H9 (cell line): Measurements from ENCODE around the gene UBE2A. TPM values are rescaled to one million over a fixed set of nuclear protein-coding genes. Genes with fewer than 3 reads are reported as not detected.

Experiments
- DNase-seq: peaks from one replicate; pipeline ENCODE4 v3.0.0-alpha.2; 2017
- H2AFZ ChIP-seq: one replicate; pipeline ENCODE4 v1.6.1; 2013; ENCODE audit warnings: mild to moderate bottlenecking, low read length, control low read depth, moderate library complexity
- H2AK5ac ChIP-seq: 2 replicates; pipeline ENCODE4 v1.6.1; 2013; ENCODE audit warnings: low read length, control low read depth, mixed read lengths; ENCODE audit not compliant: insufficient read length
- H2BK120ac ChIP-seq: one replicate; pipeline ENCODE4 v1.6.1; 2013; ENCODE audit warnings: low read depth, mild to moderate bottlenecking, low read length, control low read depth, inconsistent platforms; ENCODE audit not compliant: poor library complexity, severe bottlenecking
- H2BK12ac ChIP-seq: 2 replicates; pipeline ENCODE4 v1.6.1; 2013; ENCODE audit warnings: low read length, control low read depth, mixed read lengths, low read depth; ENCODE audit not compliant: insufficient read length
- H2BK15ac ChIP-seq: 2 replicates; pipeline ENCODE4 v1.6.1; 2013; ENCODE audit warnings: low read depth, low read length, control low read depth
- H2BK20ac ChIP-seq: one replicate; pipeline ENCODE4 v1.6.1; 2013; ENCODE audit warnings: low read depth, mild to moderate bottlenecking, low read length, control low read depth, inconsistent platforms; ENCODE audit not compliant: poor library complexity, severe bottlenecking
- H2BK5ac ChIP-seq: 2 replicates; pipeline ENCODE4 v1.6.1; 2013; ENCODE audit warnings: low read length, control low read depth, mixed read lengths; ENCODE audit not compliant: insufficient read length
- H3K14ac ChIP-seq: 2 replicates; pipeline ENCODE4 v1.6.1; 2013; ENCODE audit warnings: low read length, control low read depth; ENCODE audit not compliant: insufficient read depth
- H3K18ac ChIP-seq: 2 replicates; pipeline ENCODE4 v1.6.1; 2013; ENCODE audit warnings: low read depth, mild to moderate bottlenecking, mixed read lengths, low read length, control low read depth; ENCODE audit not compliant: insufficient read length
- H3K23ac ChIP-seq: 2 replicates; pipeline ENCODE4 v1.6.1; 2013; ENCODE audit warnings: low read length, control low read depth, mixed read lengths, low read depth; ENCODE audit not compliant: insufficient read length
- H3K23me2 ChIP-seq: 2 replicates; pipeline ENCODE4 v1.6.1; 2013; ENCODE audit warnings: low read depth, mild to moderate bottlenecking, mixed read lengths, low read length, control low read depth; ENCODE audit not compliant: insufficient read length, poor library complexity, severe bottlenecking
- H3K27ac ChIP-seq: 2 replicates; pipeline ENCODE4 v1.5.1; 2013; ENCODE audit warnings: low read length, control low read depth, mixed read lengths, low read depth; ENCODE audit not compliant: insufficient read length
- H3K27me3 ChIP-seq: 2 replicates; pipeline ENCODE4 v1.6.1; 2013; ENCODE audit warnings: low read length, control low read depth, inconsistent platforms; ENCODE audit not compliant: insufficient read depth
- H3K4ac ChIP-seq: 2 replicates; pipeline ENCODE4 v1.6.1; 2013; ENCODE audit warnings: low read depth, mild to moderate bottlenecking, control low read depth, inconsistent platforms, low read length, moderate library complexity
- H3K4me1 ChIP-seq: 2 replicates; pipeline ENCODE4 v1.6.1; 2013; ENCODE audit warnings: low read length, control low read depth, inconsistent platforms; ENCODE audit not compliant: insufficient read depth
- H3K4me2 ChIP-seq: 2 replicates; pipeline ENCODE4 v1.6.1; 2013; ENCODE audit warnings: low read length, control low read depth, mixed read lengths; ENCODE audit not compliant: insufficient read length, insufficient read depth
- H3K56ac ChIP-seq: 2 replicates; pipeline ENCODE4 v1.6.1; 2013; ENCODE audit warnings: low read depth, mild to moderate bottlenecking, mixed read lengths, low read length, control low read depth; ENCODE audit not compliant: insufficient read length
- H3K79me1 ChIP-seq: 2 replicates; pipeline ENCODE4 v1.6.1; 2013; ENCODE audit warnings: low read depth, mild to moderate bottlenecking, moderate library complexity, low read length, control low read depth, inconsistent platforms; ENCODE audit not compliant: insufficient read depth, poor library complexity, severe bottlenecking
- H3K79me2 ChIP-seq: 2 replicates; pipeline ENCODE4 v1.6.1; 2013; ENCODE audit warnings: low read length, control low read depth, inconsistent platforms; ENCODE audit not compliant: insufficient read depth
- H3K9ac ChIP-seq: 2 replicates; pipeline ENCODE4 v1.6.1; 2013; ENCODE audit warnings: low read length, control low read depth, mixed read lengths; ENCODE audit not compliant: insufficient read length; ENCODE audit errors: extremely low read depth
- H3K9me3 ChIP-seq: one replicate; pipeline ENCODE4 v1.6.1; 2013; ENCODE audit warnings: low read depth, low read length, inconsistent platforms; ENCODE audit not compliant: control insufficient read depth
- H3T11ph ChIP-seq: one replicate; pipeline ENCODE4 v1.6.1; 2013; ENCODE audit warnings: mild to moderate bottlenecking, low read length, control low read depth, inconsistent platforms
- H4K20me1 ChIP-seq: one replicate; pipeline ENCODE4 v1.6.1; 2013; ENCODE audit not compliant: control insufficient read depth, insufficient read length, insufficient read depth
- H4K5ac ChIP-seq: 2 replicates; pipeline ENCODE4 v1.6.1; 2013; ENCODE audit warnings: low read depth, mild to moderate bottlenecking, mixed read lengths, low read length, control low read depth; ENCODE audit not compliant: insufficient read length
- H4K8ac ChIP-seq: replicated peaks from 2 replicates; pipeline ENCODE4 v1.6.1; 2013; ENCODE audit warnings: low read length, control low read depth, mixed read lengths, low read depth; ENCODE audit not compliant: insufficient read length
- H4K91ac ChIP-seq: 2 replicates; pipeline ENCODE4 v1.6.1; 2013; ENCODE audit warnings: low read depth, mild to moderate bottlenecking, moderate library complexity, mixed read lengths, low read length, control low read depth; ENCODE audit not compliant: insufficient read length
- H3K27ac Mint-ChIP-seq, 3 experiments: 2 replicates in 2 of 3; 3 replicates in 1 of 3; pipeline ENCODE4 v1.8.0; 2020 to 2021; ENCODE audit warnings: mixed read lengths in 3 of 3, mild to moderate bottlenecking in 1 of 3, moderate library complexity in 1 of 3
- H3K27me3 Mint-ChIP-seq: 2 replicates; pipeline ENCODE4 v1.8.0; 2021; ENCODE audit warnings: low read depth, mild to moderate bottlenecking, moderate library complexity, mixed read lengths
- H3K36me3 Mint-ChIP-seq, 3 experiments: 2 replicates in 2 of 3; 3 replicates in 1 of 3; pipeline ENCODE4 v1.8.0; 2020 to 2021; ENCODE audit warnings: low read depth in 3 of 3, mixed read lengths in 3 of 3; ENCODE audit not compliant: insufficient read depth in 1 of 3
- H3K4me1 Mint-ChIP-seq, 2 experiments: 2 replicates each; pipeline ENCODE4 v1.8.0; 2020; ENCODE audit warnings: mixed read lengths in 2 of 2
- H3K4me3 Mint-ChIP-seq, 2 experiments: 2 replicates in 1 of 2; 3 replicates in 1 of 2; pipeline ENCODE4 v1.8.0; 2020 to 2021; ENCODE audit warnings: mild to moderate bottlenecking in 2 of 2, mixed read lengths in 2 of 2, moderate library complexity in 1 of 2
- H3K9me3 Mint-ChIP-seq, 2 experiments: 2 replicates in 1 of 2; 3 replicates in 1 of 2; pipeline ENCODE4 v1.8.0; 2020; ENCODE audit warnings: mild to moderate bottlenecking in 2 of 2, mixed read lengths in 2 of 2, moderate library complexity in 1 of 2
- WGBS: extraction: QIAGEN DNeasy Blood & Tissue Kit; methylation state at CpG from one replicate; pipeline ENCODE4 v1.1.7; 2013; ENCODE audit warnings: missing lambda C conversion rate, low lambda C conversion rate, mixed read lengths; ENCODE audit not compliant: insufficient read length; ENCODE audit errors: extremely low coverage; 5-methylcytosine and 5-hydroxymethylcytosine counted together
- total RNA-seq: library from RNA; stranded (reverse); gene quantifications from 2 replicates; pipeline ENCODE4 v1.2.1, GENCODE V29; 2021
- TF ChIP-seq, protein P1 (sequence below): fragments of 200-600 bp; sonication (generic); conservative IDR thresholded peaks from 3 replicates; pipeline ENCODE4 v1.8.0; 2021; ENCODE audit warnings: antibody characterized with exemption, mild to moderate bottlenecking

Gene UBE2A
- total RNA-seq, 1 experiment from 2014 or later = 54.7 TPM

DNA sequence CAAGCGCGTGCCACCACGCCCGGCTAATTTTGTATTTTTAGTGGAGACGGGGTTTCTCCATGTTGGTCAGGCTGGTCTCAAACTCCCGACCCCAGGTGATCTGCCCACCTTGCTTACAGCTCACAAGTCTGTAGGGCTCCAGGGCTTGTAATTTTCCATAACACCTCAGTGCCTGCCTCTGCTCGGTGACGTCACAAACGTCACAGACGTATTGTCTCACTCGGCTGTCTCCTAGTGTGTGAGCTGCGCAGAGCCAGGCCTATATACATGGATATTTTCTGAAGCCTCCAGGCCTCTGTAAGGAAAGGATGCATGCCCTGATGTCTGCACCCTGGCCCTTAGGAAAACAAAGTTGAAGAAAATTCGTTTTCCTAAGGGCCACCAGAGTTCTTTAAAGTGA lies 40.4 kb downstream of the UBE2A start:
- H3K79me2 ChIP-seq = no peaks in the 10 kb centered on the region
- H3K4ac ChIP-seq = no peak overlapping the region
- H3K27ac ChIP-seq = no peak overlapping the region
- no peaks in the 10 kb centered on the region for H4K20me1 ChIP-seq
- no peak overlapping the region for H2BK120ac ChIP-seq
- H2BK5ac ChIP-seq = no peak overlapping the region
- Mint-ChIP-seq H3K36me3 (peaks cover 0 to 3% (median 0%) of the 10 kb centered on the region in 3 experiments; a peak in 1 of 7 replicates), H3K4me3 (no peak overlapping the region), H3K27me3 (peaks cover 5% of the 10 kb centered on the region), H3K9me3 (peaks cover 67 to 72% of the 10 kb centered on the region in 2 experiments), H3K4me1 (peaks cover 31 to 39% of the 10 kb centered on the region in 2 experiments), H3K27ac (no peak overlapping the region)
- H4K8ac ChIP-seq = no peak overlapping the region
- no peak overlapping the region for H2AFZ ChIP-seq
- peaks cover 38% of the 10 kb centered on the region for H3K9me3 ChIP-seq
- no peak for DNase-seq
- TF ChIP-seq, protein P1, sequence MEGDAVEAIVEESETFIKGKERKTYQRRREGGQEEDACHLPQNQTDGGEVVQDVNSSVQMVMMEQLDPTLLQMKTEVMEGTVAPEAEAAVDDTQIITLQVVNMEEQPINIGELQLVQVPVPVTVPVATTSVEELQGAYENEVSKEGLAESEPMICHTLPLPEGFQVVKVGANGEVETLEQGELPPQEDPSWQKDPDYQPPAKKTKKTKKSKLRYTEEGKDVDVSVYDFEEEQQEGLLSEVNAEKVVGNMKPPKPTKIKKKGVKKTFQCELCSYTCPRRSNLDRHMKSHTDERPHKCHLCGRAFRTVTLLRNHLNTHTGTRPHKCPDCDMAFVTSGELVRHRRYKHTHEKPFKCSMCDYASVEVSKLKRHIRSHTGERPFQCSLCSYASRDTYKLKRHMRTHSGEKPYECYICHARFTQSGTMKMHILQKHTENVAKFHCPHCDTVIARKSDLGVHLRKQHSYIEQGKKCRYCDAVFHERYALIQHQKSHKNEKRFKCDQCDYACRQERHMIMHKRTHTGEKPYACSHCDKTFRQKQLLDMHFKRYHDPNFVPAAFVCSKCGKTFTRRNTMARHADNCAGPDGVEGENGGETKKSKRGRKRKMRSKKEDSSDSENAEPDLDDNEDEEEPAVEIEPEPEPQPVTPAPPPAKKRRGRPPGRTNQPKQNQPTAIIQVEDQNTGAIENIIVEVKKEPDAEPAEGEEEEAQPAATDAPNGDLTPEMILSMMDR = no peak
- H3K18ac ChIP-seq = no peak overlapping the region
- no peak overlapping the region for H3T11ph ChIP-seq
- H3K4me2 ChIP-seq = no peak overlapping the region
- H3K4me1 ChIP-seq = no peaks in the 10 kb centered on the region
- no peaks in the 10 kb centered on the region for H3K79me1 ChIP-seq
- no peaks in the 10 kb centered on the region for H3K27me3 ChIP-seq
- no peaks in the 10 kb centered on the region for H3K23me2 ChIP-seq
- no peak overlapping the region for H4K91ac ChIP-seq
- no peak overlapping the region for H2BK15ac ChIP-seq
- no peak overlapping the region for H2BK12ac ChIP-seq
- no peak overlapping the region for H3K56ac ChIP-seq
- no peak overlapping the region for H3K14ac ChIP-seq
- no CpG with 5 or more reads among the region's 13 CpGs for WGBS
- no peak overlapping the region for H3K9ac ChIP-seq
- H4K5ac ChIP-seq = no peak overlapping the region
- H2BK20ac ChIP-seq = no peak overlapping the region
- H3K23ac ChIP-seq = no peak overlapping the region
- H2AK5ac ChIP-seq = no peak overlapping the region
